Heart left ventricle (tissue), 13 donors: ENCODE measurements around the gene QPRT.

Experiments used
- CTCF ChIP-seq, 12 donors: fragments of 200-600 bp; sonication (generic) in 4 of 12; IDR thresholded peaks; one replicate each; pipeline versions ENCODE4 v1.5.0 to v1.8.0; 2018 to 2022; ENCODE audit warnings: antibody characterized with exemption in 12 of 12, mild to moderate bottlenecking in 5 of 12
- POLR2A ChIP-seq, 2 donors: fragments of 450-650 bp; IDR thresholded peaks; one replicate each; pipeline ENCODE4 v1.6.1; 2017; ENCODE audit warnings: antibody characterized with exemption in 2 of 2, mild to moderate bottlenecking in 2 of 2, moderate library complexity in 2 of 2
- donor health status: ischemic (EF 13 %, LVEDD 7.1; RV severe dilation, severe dysfunction).
- donor health status: DM: no; HTN: yes; CAD: no.
- donor health status: DM: no; HTN: no; CAD: no.
- donor health status: ischemic (EF 25% LVEDD 6.9; RV normal size, moderate dysfunction).
- donor health status: ischemic (EF 25% LVEDD 5.7; RV mildly dilated, moderate dysfunction).
- donor health status: ischemic (EF 35%, LVEDD 5.7; RV mildly dilated, moderate dysfunction).
- donor health status: nonischemic (EF 11% LVEDD 7.7; RV severe dilation, severe dysfunction).
- donor health status: DM: yes; HTN: yes; CAD: no.
- donor health status: PGD.
- donor health status: ischemic (EF 29% LVEDD 5.4; RV normal size, mild dysfunction).
- donor health status: nonischemic (EF 23%, LVEDD 6.1; RV moderate dilation, normal function).

GRCh38 chr16:29729116-29729521 is 50.1 kb downstream of the QPRT start:
- peak; percentile 25 to 68 (median 46) for TF ChIP-seq CTCF (IDR thresholded peaks at IDR 0.05)
- TF ChIP-seq POLR2A (IDR thresholded peaks at IDR 0.05) = no peak
